GM23248 (cell line): ENCODE data around the gene ADGRG2. TPM values are rescaled to one million over a fixed set of nuclear protein-coding genes. Genes with fewer than 3 reads are reported as not detected.

Source experiments
- DNase-seq: peaks from one replicate; pipeline ENCODE4 v3.0.0-alpha.2; 2015
- H2AFZ ChIP-seq: fragments of 200-600 bp; sonication (generic); 2 replicates; pipeline ENCODE4 v1.6.1; 2016; ENCODE audit warnings: antibody characterized with exemption
- H3F3A ChIP-seq: fragments of 200-600 bp; sonication (generic); 2 replicates; pipeline ENCODE4 v1.6.1; 2016; ENCODE audit warnings: mild to moderate bottlenecking, antibody characterized with exemption, mixed run types; ENCODE audit not compliant: insufficient read depth
- H3K27ac ChIP-seq: fragments of 200-600 bp; sonication (generic); 2 replicates; pipeline ENCODE4 v1.5.1; 2016; ENCODE audit warnings: mild to moderate bottlenecking
- H3K27me3 ChIP-seq: fragments of 200-600 bp; sonication (generic); replicated peaks from 2 replicates; pipeline ENCODE4 v1.6.1; 2016; ENCODE audit warnings: mild to moderate bottlenecking; ENCODE audit not compliant: insufficient read depth
- H3K36me3 ChIP-seq: fragments of 200-600 bp; sonication (generic); 2 replicates; pipeline ENCODE4 v1.6.1; 2016; ENCODE audit warnings: low read depth, mild to moderate bottlenecking
- H3K4me1 ChIP-seq: fragments of 200-600 bp; sonication (generic); 2 replicates; pipeline ENCODE4 v1.6.1; 2016; ENCODE audit warnings: mild to moderate bottlenecking; ENCODE audit not compliant: insufficient read depth
- H3K4me2 ChIP-seq: fragments of 200-600 bp; sonication (generic); one replicate; pipeline ENCODE4 v1.6.1; 2016; ENCODE audit warnings: mild to moderate bottlenecking; ENCODE audit not compliant: unreplicated experiment
- H3K4me3 ChIP-seq: fragments of 200-600 bp; sonication (generic); 2 replicates; pipeline ENCODE4 v1.5.1; 2016; ENCODE audit warnings: mild to moderate bottlenecking
- H3K79me2 ChIP-seq: fragments of 200-600 bp; sonication (generic); 2 replicates; pipeline ENCODE4 v1.6.1; 2016; ENCODE audit warnings: mild to moderate bottlenecking; ENCODE audit not compliant: insufficient read depth
- H3K9ac ChIP-seq: fragments of 200-600 bp; sonication (generic); 2 replicates; pipeline ENCODE4 v1.6.1; 2016; ENCODE audit warnings: mild to moderate bottlenecking
- H3K9me2 ChIP-seq: fragments of 200-600 bp; sonication (generic); 2 replicates; pipeline ENCODE4 v1.6.1; 2016; ENCODE audit warnings: mixed run types, mild to moderate bottlenecking, moderate library complexity; ENCODE audit not compliant: insufficient read depth
- H3K9me3 ChIP-seq: fragments of 200-600 bp; sonication (generic); one replicate; pipeline ENCODE4 v1.6.1; 2017; ENCODE audit warnings: low read depth
- H4K20me1 ChIP-seq: fragments of 200-600 bp; sonication (generic); 2 replicates; pipeline ENCODE4 v1.6.0; 2016; ENCODE audit not compliant: insufficient read depth
- EZH2 ChIP-seq: fragments of 200-600 bp; sonication (generic); IDR thresholded peaks from 2 replicates; pipeline ENCODE4 v1.6.1; 2018; ENCODE audit warnings: antibody characterized with exemption, mild to moderate bottlenecking; ENCODE audit not compliant: insufficient read depth, poor library complexity, severe bottlenecking
- EZH2phosphoT487 ChIP-seq: fragments of 200-600 bp; sonication (generic); IDR thresholded peaks from 2 replicates; pipeline ENCODE4 v1.6.1; 2018; ENCODE audit warnings: antibody characterized with exemption, moderate library complexity, mild to moderate bottlenecking, low read depth; ENCODE audit not compliant: insufficient read depth
- WGBS, 2 experiments: methylation state at CpG; one replicate each; pipeline ENCODE4 v1.1.6; 2015 to 2017; ENCODE audit warnings: low lambda C conversion rate in 2 of 2, low coverage in 1 of 2; ENCODE audit errors: missing lambda C conversion rate in 2 of 2; 5-methylcytosine and 5-hydroxymethylcytosine counted together
- in situ Hi-C: fragments of 300-500 bp; cut with MboI; formaldehyde crosslinking; loops from 2 replicates; pipeline ENCODE4 v1.15.0; 2020
- polyA plus RNA-seq: library from polyadenylated mRNA; unstranded; fragments of >200 nt; fragmentation: Nextera tagmentation; extraction: Ambion mirVana; gene quantifications from 2 replicates; pipeline ENCODE4 v1.2.1, GENCODE V29; 2016
- total RNA-seq: library from RNA; depleted of rRNA; stranded (reverse); fragments of >200 nt; shearing (Covaris generic); gene quantifications from 2 replicates; pipeline ENCODE4 v1.2.3, GENCODE V29; 2014

ADGRG2 gene
- total and polyA plus RNA-seq, 2 experiments from 2014 or later, result 0.10 TPM; not detected in 1

- no peaks in the 10 kb centered on the region for H3K9me2 ChIP-seq
- no peaks in the 10 kb centered on the region for H3K79me2 ChIP-seq
- H3K9me3 ChIP-seq, result no peaks in the 10 kb centered on the region
- no peak overlapping the region for H3K4me3 ChIP-seq
- DNase-seq, result no peak
- H3K9ac ChIP-seq, result no peak overlapping the region
- no peak overlapping the region for H2AFZ ChIP-seq
- no peaks in the 10 kb centered on the region for H3K27me3 ChIP-seq
- no peak overlapping the region for H3K27ac ChIP-seq
- H3F3A ChIP-seq, result no peaks in the 10 kb centered on the region
- 44 to 54% methylated on average over 2 of the region's 2 CpGs for WGBS, 2 experiments
- no peak overlapping the region for H3K4me2 ChIP-seq
- in situ Hi-C loops, result no loop called here
- no peaks in the 10 kb centered on the region for H3K36me3 ChIP-seq
- no peaks in the 10 kb centered on the region for H4K20me1 ChIP-seq
- TF ChIP-seq EZH2, result no peak
- TF ChIP-seq EZH2phosphoT487, result no peak
- H3K4me1 ChIP-seq, result no peaks in the 10 kb centered on the region
Observed at GRCh38 chrX:19096586-19096985, 25.7 kb downstream of the ADGRG2 start.

GRCh38 chrX:19094654-19095053 lies 27.6 kb downstream of the ADGRG2 start:
- no peaks in the 10 kb centered on the region for H3K4me1 ChIP-seq
- no peak overlapping the region for H2AFZ ChIP-seq
- TF ChIP-seq EZH2 (no peak), EZH2phosphoT487 (no peak)
- no peaks in the 10 kb centered on the region for H3F3A ChIP-seq
- no peaks in the 10 kb centered on the region for H4K20me1 ChIP-seq
- H3K79me2 ChIP-seq, result no peaks in the 10 kb centered on the region
- H3K4me3 ChIP-seq, result no peak overlapping the region
- H3K9me3 ChIP-seq, result no peaks in the 10 kb centered on the region
- no peaks in the 10 kb centered on the region for H3K9me2 ChIP-seq
- no peak overlapping the region for H3K4me2 ChIP-seq
- WGBS, 2 experiments, result 64% methylated on average over 5 to 10 of the region's 12 CpGs
- H3K27ac ChIP-seq, result no peak overlapping the region
- H3K9ac ChIP-seq, result no peak overlapping the region
- DNase-seq, result no peak
- in situ Hi-C loops, result no loop called here
- no peaks in the 10 kb centered on the region for H3K27me3 ChIP-seq
- H3K36me3 ChIP-seq, result no peaks in the 10 kb centered on the region

GRCh38 chrX:19091596-19091995 lies 30.7 kb downstream of the ADGRG2 start:
- no peaks in the 10 kb centered on the region for H3K27me3 ChIP-seq
- H3K9ac ChIP-seq, result no peak overlapping the region
- in situ Hi-C loops, result no loop called here
- H3K4me3 ChIP-seq, result no peak overlapping the region
- no peaks in the 10 kb centered on the region for H3F3A ChIP-seq
- no peak for TF ChIP-seq EZH2
- TF ChIP-seq EZH2phosphoT487, result no peak
- no peak overlapping the region for H3K27ac ChIP-seq
- H2AFZ ChIP-seq, result no peak overlapping the region
- no peaks in the 10 kb centered on the region for H3K9me2 ChIP-seq
- H4K20me1 ChIP-seq, result no peaks in the 10 kb centered on the region
- no peaks in the 10 kb centered on the region for H3K79me2 ChIP-seq
- WGBS, 2 experiments, result 54 to 58% methylated on average over 6 of the region's 6 CpGs
- H3K9me3 ChIP-seq, result no peaks in the 10 kb centered on the region
- no peak for DNase-seq
- no peaks in the 10 kb centered on the region for H3K36me3 ChIP-seq
- H3K4me2 ChIP-seq, result no peak overlapping the region
- H3K4me1 ChIP-seq, result no peaks in the 10 kb centered on the region

GRCh38 chrX:19089555-19090040 lies 32.7 kb downstream of the ADGRG2 start:
- Histone ChIP-seq H3F3A (no peaks in the 10 kb centered on the region), H3K9ac (no peak overlapping the region), H3K4me2 (no peak overlapping the region), H3K79me2 (no peaks in the 10 kb centered on the region), H3K9me2 (no peaks in the 10 kb centered on the region), H3K36me3 (no peaks in the 10 kb centered on the region), H4K20me1 (no peaks in the 10 kb centered on the region), H3K4me1 (no peaks in the 10 kb centered on the region), H3K27ac (no peak overlapping the region), H2AFZ (no peak overlapping the region), H3K9me3 (no peaks in the 10 kb centered on the region), H3K27me3 (no peaks in the 10 kb centered on the region), H3K4me3 (no peak overlapping the region)
- 0 to 13% methylated on average over 2 of the region's 2 CpGs for WGBS, 2 experiments
- TF ChIP-seq EZH2phosphoT487 (no peak), EZH2 (no peak)
- in situ Hi-C loops, result no loop called here
- no peak for DNase-seq
